Motor neuron (in vitro differentiated cells): Measurements from ENCODE around the gene CTSL. TPM values are rescaled to one million over a fixed set of nuclear protein-coding genes. Genes with fewer than 3 reads are reported as not detected.

Source experiments
- ATAC-seq, 8 experiments: fragments of 200-7000 bp; cut with Tn5 transposase; replicated peaks in 6 of 8; 2 replicates each; pipeline ENCODE4 v1.8.0; 2021; ENCODE audit warnings: mild to moderate bottlenecking in 8 of 8, moderate library complexity in 8 of 8
- H3K27ac ChIP-seq, 2 donors: fragments of 250-450 bp; sonication (Bioruptor Pico); 2 replicates each; pipeline ENCODE4 v1.9.0; 2021; ENCODE audit warnings: antibody characterized with exemption in 2 of 2, mild to moderate bottlenecking in 2 of 2, moderate library complexity in 1 of 2
- H3K4me1 ChIP-seq, 2 donors: fragments of 250-450 bp; sonication (Bioruptor Pico); replicated peaks in 1 of 2; 2 replicates each; pipeline ENCODE4 v1.6.1; 2021; ENCODE audit warnings: antibody characterized with exemption in 2 of 2, mild to moderate bottlenecking in 2 of 2, moderate library complexity in 1 of 2
- H3K4me3 ChIP-seq, 5 donors: fragments of 250-450 bp; sonication (Bioruptor Pico); 2 replicates each; pipeline ENCODE4 v1.9.0; 2021; ENCODE audit warnings: antibody characterized with exemption in 5 of 5, mild to moderate bottlenecking in 5 of 5, moderate library complexity in 4 of 5
- WGBS, 10 experiments: fragments of 450-650 bp; shearing (Covaris generic); methylation state at CpG; one replicate each; pipeline ENCODE4 v1.0.0; 2022; 5-methylcytosine and 5-hydroxymethylcytosine counted together
- in situ Hi-C, 9 experiments: fragments of 400-800 bp; cut with MboI; loops; one replicate each; pipeline ENCODE4 v1.15.0; 2021; ENCODE audit warnings: low sequenced_read_pairs in 9 of 9, low pct_unique_long_range_greater_than_20kb in 2 of 9; ENCODE audit not compliant: unreplicated experiment in 9 of 9
- total RNA-seq, 8 experiments: library from RNA; unstranded; fragments of 300-600 nt; gene quantifications; 2 replicates each; pipeline versions ENCODE4 v1.2.3 to v1.2.4, GENCODE V29; 2022

Gene CTSL
- total RNA-seq, 8 experiments from 2014 or later, result 27.8 to 713 (median 52.1) TPM

- no peak overlapping the region for H3K27ac ChIP-seq
- WGBS, 10 experiments, result 29 to 100% (median 96%) methylated on average over 1 to 2 of the region's 2 CpGs; no CpG with 5 or more reads in 1 of the 10 experiments
- H3K4me1 ChIP-seq, result no peaks in the 10 kb centered on the region
- in situ Hi-C loops, result no loop called here
- ATAC-seq, result peak in 1 of 8 experiments; percentile 12
- H3K4me3 ChIP-seq, result no peak overlapping the region
Measured at GRCh38 chr9:87714819-87715218, 11.1 kb upstream of the CTSL start.

DNA sequence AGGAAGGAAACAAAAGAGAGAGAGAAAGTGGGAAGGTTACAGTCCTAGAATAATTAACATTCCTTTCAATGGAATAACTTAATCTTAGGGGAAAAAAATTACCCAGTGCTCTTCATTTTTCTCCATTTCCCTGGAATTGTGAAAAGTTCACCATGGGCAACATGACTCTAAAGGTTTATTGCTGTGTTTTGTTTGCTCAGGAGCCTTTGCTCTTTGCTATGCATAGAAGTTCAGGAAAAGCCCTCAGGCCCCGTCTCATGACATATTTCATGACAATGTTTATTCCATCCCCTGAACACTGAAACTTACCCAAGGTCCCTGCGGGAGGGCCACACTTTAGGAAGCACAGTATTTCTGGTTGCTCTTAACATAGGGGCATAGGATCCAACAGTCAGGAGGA, 9.8 kb upstream of the CTSL start:
- no peak overlapping the region for H3K4me3 ChIP-seq
- ATAC-seq, result peak in 1 of 8 experiments; percentile 10
- 10 to 100% (median 77%) methylated on average over 1 to 2 of the region's 2 CpGs; no CpG with 5 or more reads in 4 of the 10 experiments for WGBS, 10 experiments
- in situ Hi-C loops, result no loop called here
- no peaks in the 10 kb centered on the region for H3K4me1 ChIP-seq
- no peak overlapping the region for H3K27ac ChIP-seq

DNA sequence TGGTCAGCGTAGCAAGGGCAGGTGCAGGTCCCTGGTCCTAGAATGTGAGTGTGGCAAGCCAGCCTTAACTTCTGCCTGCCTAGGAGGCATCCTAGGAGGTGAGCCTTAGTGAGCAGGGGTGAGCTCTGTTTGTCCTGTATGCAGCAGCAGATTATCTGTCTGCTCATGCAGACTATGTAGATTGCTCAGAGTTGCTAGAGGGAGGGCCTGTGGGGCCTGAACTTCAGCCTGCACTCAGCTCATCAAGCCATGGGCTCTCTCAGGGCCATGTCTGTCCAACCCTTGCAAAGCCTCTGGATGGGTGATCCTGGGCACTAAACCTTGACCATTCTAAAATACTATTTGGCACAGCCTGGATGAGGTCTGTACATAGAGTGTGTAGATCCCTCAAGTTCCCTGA, 8.5 kb upstream of the CTSL start:
- Histone ChIP-seq H3K4me3 (no peak overlapping the region), H3K4me1 (no peaks in the 10 kb centered on the region), H3K27ac (no peak overlapping the region)
- ATAC-seq, result peak in 2 of 8 experiments; percentile 3 to 38
- 71 to 100% (median 100%) methylated on average over 1 of the region's 1 CpG; no CpG with 5 or more reads in 6 of the 10 experiments for WGBS, 10 experiments
- in situ Hi-C loops, result no loop called here

DNA sequence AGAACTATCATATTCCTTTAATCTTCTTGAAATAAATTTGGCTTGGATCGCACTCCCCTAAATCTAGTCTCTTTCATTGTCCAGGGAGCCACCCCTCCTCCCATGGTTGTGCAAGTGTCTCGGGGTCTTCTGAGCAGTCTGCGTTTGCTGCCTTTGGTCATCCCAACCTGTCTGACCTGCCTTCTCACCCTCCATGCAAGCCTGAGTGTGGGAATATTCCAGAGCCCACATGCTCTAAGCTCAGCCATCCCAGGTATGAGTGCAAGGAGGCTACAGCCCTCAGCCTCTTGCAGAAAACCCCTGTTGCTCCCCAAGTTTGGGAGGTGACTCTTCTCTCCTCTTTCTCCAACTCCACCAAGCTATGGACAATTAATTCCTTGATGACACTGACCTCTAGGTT, 7.7 kb upstream of the CTSL start:
- in situ Hi-C loops, result no loop called here

GRCh38 chr9:87718852-87719612, 6.9 kb upstream of the CTSL start:
- ATAC-seq, result no peak
- 80 to 100% (median 97%) methylated on average over 1 to 5 of the region's 6 CpGs; no CpG with 5 or more reads in 4 of the 10 experiments for WGBS, 10 experiments
- Histone ChIP-seq H3K4me1 (no peaks in the 10 kb centered on the region), H3K4me3 (no peak overlapping the region), H3K27ac (no peak overlapping the region)
- in situ Hi-C loops, result no loop called here

More for the DNA sequence above, 7.7 kb upstream of the CTSL start:
- no peak for ATAC-seq
- Histone ChIP-seq H3K4me1 (no peaks in the 10 kb centered on the region), H3K4me3 (no peak overlapping the region), H3K27ac (no peak overlapping the region)
- WGBS, 10 experiments, result 67 to 100% (median 94%) methylated on average over 1 to 2 of the region's 3 CpGs; no CpG with 5 or more reads in 6 of the 10 experiments

GRCh38 chr9:87720173-87720572, 5.7 kb upstream of the CTSL start:
- in situ Hi-C loops, result no loop called here
- Histone ChIP-seq H3K27ac (no peak overlapping the region), H3K4me1 (no peaks in the 10 kb centered on the region), H3K4me3 (no peak overlapping the region)
- no peak for ATAC-seq
- 60 to 100% (median 81%) methylated on average over 1 to 2 of the region's 2 CpGs; no CpG with 5 or more reads in 4 of the 10 experiments for WGBS, 10 experiments

- WGBS, 10 experiments, result 50 to 100% (median 87%) methylated on average over 1 to 4 of the region's 5 CpGs; no CpG with 5 or more reads in 2 of the 10 experiments
- Histone ChIP-seq H3K27ac (no peak overlapping the region), H3K4me3 (no peak overlapping the region), H3K4me1 (peaks cover 6 to 9% of the 10 kb centered on the region in 2 donors)
- no peak for ATAC-seq
- in situ Hi-C loops, result no loop called here
Measured at GRCh38 chr9:87722393-87723088, 3.4 kb upstream of the CTSL start.

GRCh38 chr9:87725356-87725899, 491 bp upstream of the CTSL start:
- H3K4me1 ChIP-seq, result peaks cover 9 to 13% of the 10 kb centered on the region in 2 donors
- WGBS, 10 experiments, result 0 to 19% (median 0%) methylated on average over 1 to 18 of the region's 25 CpGs; no CpG with 5 or more reads in 2 of the 10 experiments
- peak overlapping the region; percentile 48 to 56 (median 51) for H3K4me3 ChIP-seq
- peak; percentile 1 to 13 (median 4) for ATAC-seq
- in situ Hi-C loops, result no loop called here
- peak overlapping the region; percentile 79 to 86 for H3K27ac ChIP-seq

DNA sequence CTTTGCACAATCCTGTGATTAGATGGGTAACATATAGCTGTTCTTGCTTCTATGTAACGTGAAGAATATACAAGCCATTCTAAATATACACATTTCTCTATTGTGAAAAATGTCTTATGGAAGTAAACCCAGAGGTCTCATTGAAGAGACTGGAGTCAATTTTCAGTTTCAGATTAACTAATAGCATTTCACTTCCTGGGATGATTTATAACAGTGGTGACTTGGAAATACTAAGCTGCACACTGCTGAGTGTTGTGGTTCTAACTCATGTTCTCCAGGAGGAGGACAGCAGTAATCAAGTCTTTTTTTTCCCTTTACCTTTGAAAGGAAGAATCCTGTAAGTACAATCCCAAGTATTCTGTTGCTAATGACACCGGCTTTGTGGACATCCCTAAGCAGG, 3.3 kb downstream of the CTSL start:
- Histone ChIP-seq H3K4me1 (peaks cover 9 to 13% of the 10 kb centered on the region in 2 donors), H3K27ac (no peak overlapping the region), H3K4me3 (no peak overlapping the region)
- WGBS, 10 experiments, result 75 to 100% (median 97%) methylated on average over 1 to 2 of the region's 2 CpGs; no CpG with 5 or more reads in 2 of the 10 experiments
- ATAC-seq, result no peak
- in situ Hi-C loops, result no loop called here

GRCh38 chr9:87731321-87731720, 5.4 kb downstream of the CTSL start:
- H3K27ac ChIP-seq, result no peak overlapping the region
- no peak overlapping the region for H3K4me3 ChIP-seq
- no peak for ATAC-seq
- in situ Hi-C loops, result no loop called here
- whole genome bisulfite sequencing, 10 experiments, result 38 to 100% (median 80%) methylated on average over 1 to 2 of the region's 2 CpGs; no CpG with 5 or more reads in 1 of the 10 experiments
- peaks cover 9 to 13% of the 10 kb centered on the region in 2 donors for H3K4me1 ChIP-seq

DNA sequence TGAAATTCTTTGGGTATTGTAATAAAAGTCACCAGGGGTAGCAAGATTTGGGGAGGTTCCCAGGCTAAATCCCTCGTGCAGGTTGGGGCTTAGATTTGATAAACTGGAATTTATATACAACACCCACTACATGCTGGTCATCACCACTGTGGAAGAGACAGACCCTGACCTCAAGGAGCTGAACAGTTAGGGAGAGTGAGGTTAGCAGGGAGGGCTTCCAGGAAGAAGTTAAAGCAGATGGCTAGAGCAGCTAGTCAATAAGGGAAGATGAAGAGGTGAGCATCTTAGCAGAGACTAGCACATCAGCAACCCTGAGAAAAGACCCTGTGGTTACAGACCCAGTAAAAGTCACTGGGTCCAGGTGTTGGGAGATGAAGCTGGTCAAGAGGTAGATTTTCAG, 6.4 kb downstream of the CTSL start:
- H3K27ac ChIP-seq, result no peak overlapping the region
- ATAC-seq, result peak in 3 of 8 experiments; percentile 8 to 23 (median 13)
- 50 to 89% (median 80%) methylated on average over 1 of the region's 1 CpG; no CpG with 5 or more reads in 5 of the 10 experiments for WGBS, 10 experiments
- no peak overlapping the region for H3K4me3 ChIP-seq
- peaks cover 4 to 6% of the 10 kb centered on the region in 2 donors for H3K4me1 ChIP-seq
- in situ Hi-C loops, result no loop called here

DNA sequence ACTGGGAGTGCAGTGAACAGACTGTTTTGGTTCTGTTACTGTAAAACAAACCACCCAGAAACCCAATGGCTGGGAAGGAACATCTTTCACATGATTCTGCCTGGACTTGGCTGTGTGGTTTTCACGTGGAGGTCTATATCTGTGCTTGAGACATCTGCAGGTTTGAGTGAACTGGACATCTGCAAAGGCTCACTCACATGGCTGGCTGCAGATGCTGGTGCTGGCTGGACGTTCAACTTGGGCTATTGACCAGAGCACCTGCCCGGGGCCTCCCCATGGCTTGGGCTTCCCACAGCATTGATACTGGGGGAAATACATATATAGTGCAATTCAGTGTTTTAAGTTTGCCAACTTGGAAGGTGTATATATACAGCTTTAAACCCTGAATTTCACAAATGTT, 6.8 kb downstream of the CTSL start:
- H3K27ac ChIP-seq, result no peak overlapping the region
- H3K4me3 ChIP-seq, result no peak overlapping the region
- WGBS, 10 experiments, result 80 to 100% (median 92%) methylated on average over 1 to 3 of the region's 3 CpGs; no CpG with 5 or more reads in 5 of the 10 experiments
- peaks cover under 1 to 2% of the 10 kb centered on the region in 2 donors for H3K4me1 ChIP-seq
- ATAC-seq, result peak in 3 of 8 experiments; percentile 27 to 45 (median 31)
- in situ Hi-C loops, result no loop called here
